Esophagus squamous epithelium (tissue), 4 donors: ENCODE data around the gene RFX1.
"Not testable (repeated sequence)": the region's sequence is repeated elsewhere in the genome, so short reads cannot be mapped to it uniquely, and the experiment has no call there.

Source experiments
- POLR2A ChIP-seq, 4 donors: fragments of 450-650 bp; IDR thresholded peaks; one replicate each; pipeline ENCODE4 v1.6.1; 2017; ENCODE audit warnings: antibody characterized with exemption in 4 of 4, mild to moderate bottlenecking in 4 of 4, moderate library complexity in 3 of 4
- TF ChIP-seq, protein P1 (sequence below), 6 experiments: fragments of 450-650 bp in 4 of 6; fragments of 200-600 bp in 2 of 6; sonication (generic) in 2 of 6; IDR thresholded peaks; one replicate each; pipeline ENCODE4 v1.5.1; 2016 to 2019; ENCODE audit warnings: antibody characterized with exemption in 6 of 6, mild to moderate bottlenecking in 4 of 6, moderate library complexity in 4 of 6

DNA sequence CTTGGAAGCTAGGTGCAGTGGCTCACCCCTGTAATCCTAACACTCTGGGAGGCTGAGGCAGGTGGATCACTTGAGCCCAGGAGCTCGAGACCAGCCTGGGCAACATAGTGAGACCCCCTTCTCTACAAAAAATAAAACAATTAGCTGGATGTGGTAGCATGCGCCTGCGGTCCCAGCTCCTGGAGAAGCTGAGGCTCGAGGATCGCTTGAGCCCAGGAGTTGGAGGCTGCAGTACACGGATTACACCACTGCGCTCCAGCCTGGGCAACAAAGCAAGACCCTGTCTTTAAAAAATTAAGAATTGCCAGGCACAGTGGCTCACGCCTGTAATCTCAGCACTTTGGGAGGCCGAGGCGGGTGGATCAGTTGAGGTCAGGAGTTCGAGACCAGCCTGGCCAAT lies 44.8 kb upstream of the RFX1 start:
- not testable (repeated sequence) for TF ChIP-seq POLR2A (IDR thresholded peaks at IDR 0.05)
- TF ChIP-seq, protein P1, sequence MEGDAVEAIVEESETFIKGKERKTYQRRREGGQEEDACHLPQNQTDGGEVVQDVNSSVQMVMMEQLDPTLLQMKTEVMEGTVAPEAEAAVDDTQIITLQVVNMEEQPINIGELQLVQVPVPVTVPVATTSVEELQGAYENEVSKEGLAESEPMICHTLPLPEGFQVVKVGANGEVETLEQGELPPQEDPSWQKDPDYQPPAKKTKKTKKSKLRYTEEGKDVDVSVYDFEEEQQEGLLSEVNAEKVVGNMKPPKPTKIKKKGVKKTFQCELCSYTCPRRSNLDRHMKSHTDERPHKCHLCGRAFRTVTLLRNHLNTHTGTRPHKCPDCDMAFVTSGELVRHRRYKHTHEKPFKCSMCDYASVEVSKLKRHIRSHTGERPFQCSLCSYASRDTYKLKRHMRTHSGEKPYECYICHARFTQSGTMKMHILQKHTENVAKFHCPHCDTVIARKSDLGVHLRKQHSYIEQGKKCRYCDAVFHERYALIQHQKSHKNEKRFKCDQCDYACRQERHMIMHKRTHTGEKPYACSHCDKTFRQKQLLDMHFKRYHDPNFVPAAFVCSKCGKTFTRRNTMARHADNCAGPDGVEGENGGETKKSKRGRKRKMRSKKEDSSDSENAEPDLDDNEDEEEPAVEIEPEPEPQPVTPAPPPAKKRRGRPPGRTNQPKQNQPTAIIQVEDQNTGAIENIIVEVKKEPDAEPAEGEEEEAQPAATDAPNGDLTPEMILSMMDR (IDR thresholded peaks at IDR 0.05) = not testable (repeated sequence)
